Activated CD8-positive, alpha-beta memory T cell treated with anti-CD3 and anti-CD28 coated beads, Interleukin-2, amount 50 U/mL, for 24 hours (primary cell): Measurements from ENCODE around the gene YDJC.
"Not testable (repeated sequence)": the region's sequence is repeated elsewhere in the genome, so short reads cannot be mapped to it uniquely, and the experiment has no call there.

Experiments
- DNase-seq: peaks from one replicate; pipeline ENCODE4 v3.0.0-alpha.2; 2020; ENCODE audit errors: extremely low read depth

YDJC gene

GRCh38 chr22:21632237-21632895 lies 2.5 kb upstream of the YDJC start, which contains the start of gene CCDC116:
TSS of gene CCDC116 (plus strand) at chr22:21632760. CDS start at chr22:21633182, 422 bp downstream.
- no peak for DNase-seq

DNA sequence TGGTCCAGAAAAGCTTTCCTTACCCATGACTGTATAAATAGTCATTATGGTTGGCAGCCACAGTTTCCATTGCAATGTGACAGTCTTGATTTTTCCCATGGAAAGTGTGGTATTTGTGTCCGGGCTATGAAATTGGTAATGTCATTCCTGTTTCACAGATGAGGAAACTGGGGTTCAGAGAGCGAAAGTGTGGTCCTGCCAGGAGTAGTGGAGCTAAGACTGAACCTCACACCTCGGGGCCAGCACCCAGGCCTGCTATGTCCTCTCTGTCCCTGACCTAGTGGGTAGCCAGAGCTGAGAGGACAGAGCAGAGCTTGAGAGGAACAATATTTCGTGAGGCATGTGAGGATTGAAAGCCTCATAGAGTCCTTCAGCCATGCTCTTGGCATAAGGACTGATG lies 1.2 kb upstream of the YDJC start:
- DNase-seq, result no peak

DNA sequence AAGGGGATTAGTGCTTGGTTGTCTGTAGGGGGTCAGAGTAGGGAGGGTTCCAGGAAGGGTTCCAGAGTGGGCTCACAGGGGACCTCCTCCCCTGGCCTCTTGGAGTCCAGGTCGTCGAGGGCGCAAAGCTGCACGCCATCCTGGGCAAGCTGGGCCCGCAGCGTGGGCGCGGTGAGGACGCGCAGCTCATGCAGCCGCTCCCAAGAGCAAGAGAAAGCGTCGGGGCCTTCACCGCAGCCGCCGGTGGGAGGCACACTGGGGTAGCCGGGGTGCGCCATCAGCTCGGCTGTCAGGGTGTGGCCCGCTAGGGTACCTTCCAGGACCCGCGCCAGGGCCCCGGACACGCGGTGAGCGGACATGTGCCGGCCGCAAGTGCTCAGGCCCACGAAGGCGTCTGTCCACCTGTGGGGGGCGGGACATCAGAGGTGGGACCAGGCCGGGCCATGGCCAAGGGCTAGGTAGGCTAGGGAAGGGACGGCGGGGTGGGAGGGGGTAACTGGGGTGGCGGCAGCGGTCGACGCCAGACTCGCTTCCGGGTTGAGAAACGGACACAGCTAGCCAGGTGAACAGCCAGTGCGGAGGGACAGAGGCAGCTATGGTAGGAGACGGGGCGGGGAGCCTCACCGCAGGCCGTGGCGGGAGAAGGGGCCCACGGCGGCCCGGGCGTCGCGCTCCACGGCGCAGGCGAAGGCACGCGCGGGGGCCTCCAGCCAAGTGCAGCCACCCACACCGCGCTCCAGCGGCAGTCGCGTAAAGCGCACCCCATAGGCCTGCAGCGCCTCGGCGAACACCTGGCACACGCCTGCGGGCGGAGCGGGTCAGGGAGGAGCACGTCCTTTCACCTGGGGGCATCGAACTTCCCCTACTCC lies 1.2 kb downstream of the YDJC start:
- no peak for DNase-seq

GRCh38 chr22:21626735-21627469 lies 2.9 kb downstream of the YDJC start:
- no peak for DNase-seq

DNA sequence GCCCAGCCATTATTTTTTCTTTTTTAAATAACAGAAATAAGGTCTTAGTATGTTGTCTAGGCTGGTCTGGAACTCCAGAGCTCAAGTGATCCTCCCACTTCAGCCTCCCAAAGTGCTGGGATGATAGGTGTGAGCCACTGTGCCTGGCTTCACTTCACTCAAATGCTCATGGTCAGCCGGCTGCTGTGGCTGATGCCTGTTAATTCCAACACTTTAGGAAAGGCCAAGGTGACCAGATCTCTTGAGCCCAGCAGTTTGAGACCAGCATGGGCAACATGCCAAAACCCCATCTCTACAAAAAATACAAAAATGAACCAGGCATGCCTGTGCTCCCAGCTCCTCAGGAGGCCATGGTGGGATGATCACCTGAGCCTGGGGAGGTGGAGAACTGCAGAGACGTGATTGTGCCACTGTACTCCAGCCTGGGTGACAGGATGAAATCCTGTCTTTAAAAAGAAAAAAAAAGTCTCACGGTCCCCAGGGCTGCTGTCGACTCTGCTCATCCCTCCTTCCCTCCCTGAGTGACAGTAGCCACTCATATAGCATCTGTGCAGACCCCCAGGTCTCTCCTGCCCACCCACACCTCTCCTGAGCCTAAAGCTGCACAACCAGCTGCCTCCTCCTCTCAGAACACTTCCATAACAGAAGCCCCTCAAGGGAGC lies 3.6 kb downstream of the YDJC start:
- no peak for DNase-seq

DNA sequence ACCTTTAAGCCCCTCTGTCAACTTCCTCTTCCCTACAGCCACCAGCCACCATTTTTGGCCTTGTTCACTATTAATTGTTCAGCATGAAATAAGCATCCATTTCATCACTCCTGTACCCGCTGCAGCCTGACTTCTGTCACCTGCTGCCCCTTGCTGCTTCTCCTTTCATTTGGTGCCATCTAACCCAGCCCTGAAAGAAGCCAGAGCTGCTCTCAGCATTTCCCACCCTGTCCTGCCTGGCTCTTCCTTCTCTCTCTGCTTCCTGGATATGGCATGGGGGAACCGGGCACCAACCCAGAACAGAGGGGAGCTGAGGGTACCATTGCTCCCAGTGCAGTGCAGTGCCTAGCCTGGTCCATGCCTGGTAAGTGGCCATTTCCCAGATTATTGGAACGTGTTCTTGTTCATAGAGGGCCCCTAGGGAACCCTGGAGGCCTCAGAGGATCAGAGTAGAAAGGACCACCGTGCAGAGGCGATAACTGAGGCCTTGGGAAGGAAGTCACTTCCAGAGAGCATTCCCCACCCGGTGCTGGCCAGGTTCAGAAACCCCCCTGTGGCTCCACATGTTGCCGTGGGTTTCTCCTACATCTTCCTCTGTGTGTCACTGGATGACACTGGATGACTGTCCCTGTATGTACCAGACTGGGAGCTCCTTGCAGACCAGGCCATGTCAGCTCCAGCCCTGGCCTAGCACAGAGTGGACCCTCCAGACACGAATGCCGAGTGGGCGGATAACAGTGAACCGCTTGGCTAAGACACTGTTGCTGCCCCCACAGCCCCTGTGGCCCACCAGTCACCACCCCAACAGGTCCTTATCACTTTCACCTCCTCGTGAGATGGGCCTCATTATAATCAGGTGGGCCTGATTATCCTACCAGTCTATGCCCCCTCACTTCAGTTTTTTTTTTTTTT lies 4.7 kb downstream of the YDJC start:
- DNase-seq, result no peak

- no peak for DNase-seq
Observed at GRCh38 chr22:21624120-21624879, 5.5 kb downstream of the YDJC start.

DNA sequence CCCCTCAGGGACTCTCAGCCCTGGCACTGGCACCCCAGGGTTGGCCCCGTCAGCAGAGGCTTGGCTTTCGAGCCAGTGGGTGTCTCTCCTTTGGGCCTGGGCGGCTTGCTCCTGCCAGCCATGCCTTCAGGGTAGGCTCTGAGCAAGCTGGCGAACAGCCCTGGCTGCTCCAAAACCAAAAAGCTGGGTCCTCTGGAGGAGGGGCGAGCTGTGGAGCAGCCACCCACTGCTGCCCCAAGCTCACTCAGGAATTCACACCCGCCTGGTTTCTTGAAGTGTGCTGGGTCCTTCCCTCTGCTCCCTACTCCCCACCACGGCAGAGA lies 6.2 kb downstream of the YDJC start:
- DNase-seq, result no peak

DNA sequence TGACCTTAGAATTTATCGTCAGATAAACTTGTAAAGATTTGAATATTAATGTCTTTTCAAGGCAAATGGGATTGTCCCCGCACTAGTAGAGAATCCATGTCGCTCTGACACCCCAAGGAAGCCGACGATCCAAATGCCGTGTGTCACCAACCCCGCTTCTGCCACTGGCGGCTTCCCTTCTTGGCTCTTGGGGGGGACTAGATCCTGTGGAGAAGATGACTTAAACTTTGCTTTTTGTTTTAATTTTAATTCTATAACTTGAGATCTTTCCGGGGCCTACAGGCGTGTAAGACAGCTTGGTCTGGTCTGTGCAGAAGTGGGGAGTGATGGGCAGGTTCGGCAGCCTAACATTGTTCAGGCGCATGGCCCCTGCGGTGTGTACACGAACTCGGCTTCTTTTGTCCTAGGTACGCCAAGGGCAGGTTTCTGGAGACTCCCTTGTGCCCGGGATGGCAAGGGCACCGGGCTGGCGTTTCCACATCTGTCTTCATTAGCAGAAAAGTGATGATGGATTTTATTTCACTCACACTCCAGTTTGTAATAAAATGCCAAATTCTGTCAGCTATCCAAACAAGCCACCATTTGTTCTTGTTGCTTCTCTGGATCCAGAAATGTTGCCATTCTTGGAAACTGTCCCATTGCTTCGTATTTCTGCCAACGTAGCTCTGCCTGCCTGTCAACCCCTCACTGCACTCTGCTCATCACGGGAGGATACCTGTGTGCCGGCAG lies 6.7 kb downstream of the YDJC start:
- DNase-seq, result no peak

DNA sequence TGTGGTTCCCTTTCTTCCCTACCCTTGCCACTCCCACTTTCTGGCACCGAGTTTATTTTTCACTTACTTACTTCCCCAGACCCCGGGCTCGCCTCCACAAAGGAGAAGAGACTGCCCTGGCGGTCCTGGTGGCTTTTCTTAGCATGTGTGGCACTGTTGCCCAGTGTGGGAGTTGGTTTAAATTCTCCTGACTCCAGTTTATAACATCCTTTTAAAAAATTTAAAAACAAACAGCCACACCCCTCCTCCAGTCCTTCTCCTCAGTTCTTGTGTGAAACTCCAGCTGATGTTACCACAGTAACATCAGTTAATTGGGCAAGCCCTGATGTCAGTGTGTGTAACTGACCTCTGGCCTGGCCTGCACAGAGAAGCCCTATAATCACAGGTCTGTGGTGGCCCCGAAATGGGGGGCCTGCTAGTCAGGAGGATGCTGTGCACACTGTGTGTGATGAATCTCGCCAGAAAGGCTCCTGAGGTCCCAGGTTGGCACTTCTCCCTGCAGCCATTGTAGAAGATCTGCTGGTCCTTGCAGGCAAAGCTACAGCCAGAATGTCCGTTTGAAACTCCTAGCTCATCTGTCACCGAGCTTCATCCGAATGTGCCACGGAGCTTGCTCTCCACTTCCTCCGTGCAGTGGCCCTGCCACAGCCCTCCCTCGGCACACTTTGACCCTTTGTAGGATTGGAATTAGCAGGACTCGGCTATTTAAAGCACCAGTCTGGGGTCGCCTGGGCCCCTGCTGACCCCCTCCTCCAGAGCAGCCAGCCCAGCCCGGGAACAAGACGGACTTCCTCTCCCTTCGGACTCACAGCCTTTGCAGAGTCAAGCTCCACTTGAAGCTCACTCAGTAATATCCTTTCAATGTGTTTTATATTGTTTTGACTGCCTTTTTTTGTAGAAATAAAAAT lies 7.6 kb downstream of the YDJC start:
- DNase-seq, result no peak

GRCh38 chr22:21621025-21621424 lies 8.8 kb downstream of the YDJC start:
- no peak for DNase-seq

GRCh38 chr22:21617337-21617736 lies 12.5 kb downstream of the YDJC start:
- DNase-seq, result not testable (repeated sequence)

DNA sequence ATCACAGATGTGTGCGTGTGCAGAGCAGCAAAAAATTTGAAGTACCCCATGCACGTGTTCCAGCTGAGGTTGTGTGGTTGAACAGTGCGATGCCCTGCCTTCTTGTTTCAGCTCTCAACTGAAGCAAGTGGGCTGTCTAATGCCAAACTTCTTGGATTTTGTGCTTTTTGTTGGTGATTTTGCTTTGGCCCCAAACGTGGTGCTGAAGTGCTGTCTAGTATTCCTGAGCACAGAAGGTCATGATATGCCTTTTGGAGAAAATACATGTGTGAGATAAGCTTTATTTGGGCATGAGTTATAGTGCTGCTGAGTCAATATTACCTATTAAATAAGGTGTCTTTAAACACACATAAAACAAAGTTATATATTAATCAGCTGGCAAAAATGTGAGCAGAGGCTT lies 14.1 kb downstream of the YDJC start:
- no peak for DNase-seq

- DNase-seq, result no peak
Observed at GRCh38 chr22:21613553-21614233, 16.1 kb downstream of the YDJC start.

GRCh38 chr22:21612858-21613257 lies 17.0 kb downstream of the YDJC start:
- DNase-seq, result no peak

DNA sequence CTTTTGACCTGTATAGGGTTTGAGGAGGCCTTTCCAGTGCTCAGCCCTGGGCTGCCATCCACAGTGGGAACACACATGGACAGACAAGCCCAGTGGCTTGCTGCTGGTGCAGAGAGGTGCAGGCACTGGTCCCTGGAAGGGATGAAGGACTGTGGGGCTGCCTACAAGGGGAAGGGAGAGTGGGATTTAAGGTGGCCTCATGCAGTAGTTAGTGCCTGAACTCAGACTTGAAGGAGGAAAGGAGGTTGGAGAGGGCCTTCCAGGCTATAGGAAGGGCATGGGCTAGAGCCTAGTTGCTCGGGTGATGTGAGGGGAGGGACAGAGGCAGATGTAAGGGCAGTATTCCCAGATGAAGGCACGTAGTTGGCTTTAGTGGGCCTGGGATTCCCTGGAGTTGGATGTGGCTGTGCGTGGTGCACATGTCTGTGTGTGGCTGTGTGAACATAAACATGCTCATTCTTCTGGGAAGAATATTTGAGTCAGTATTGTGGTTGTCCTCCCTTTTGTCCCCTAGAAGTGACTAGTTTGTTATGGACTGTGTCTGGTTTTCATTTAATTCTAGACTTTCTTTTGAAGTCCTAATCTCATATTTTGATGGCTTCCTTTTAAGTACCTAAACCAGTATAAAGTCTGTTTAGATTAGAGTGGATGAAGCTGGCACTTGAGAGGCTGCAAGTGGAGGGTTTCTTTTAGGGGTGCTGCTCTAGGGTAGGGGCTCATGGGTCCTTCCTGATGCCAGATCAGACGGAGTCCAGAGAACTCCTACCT lies 18.4 kb downstream of the YDJC start:
- no peak for DNase-seq

DNA sequence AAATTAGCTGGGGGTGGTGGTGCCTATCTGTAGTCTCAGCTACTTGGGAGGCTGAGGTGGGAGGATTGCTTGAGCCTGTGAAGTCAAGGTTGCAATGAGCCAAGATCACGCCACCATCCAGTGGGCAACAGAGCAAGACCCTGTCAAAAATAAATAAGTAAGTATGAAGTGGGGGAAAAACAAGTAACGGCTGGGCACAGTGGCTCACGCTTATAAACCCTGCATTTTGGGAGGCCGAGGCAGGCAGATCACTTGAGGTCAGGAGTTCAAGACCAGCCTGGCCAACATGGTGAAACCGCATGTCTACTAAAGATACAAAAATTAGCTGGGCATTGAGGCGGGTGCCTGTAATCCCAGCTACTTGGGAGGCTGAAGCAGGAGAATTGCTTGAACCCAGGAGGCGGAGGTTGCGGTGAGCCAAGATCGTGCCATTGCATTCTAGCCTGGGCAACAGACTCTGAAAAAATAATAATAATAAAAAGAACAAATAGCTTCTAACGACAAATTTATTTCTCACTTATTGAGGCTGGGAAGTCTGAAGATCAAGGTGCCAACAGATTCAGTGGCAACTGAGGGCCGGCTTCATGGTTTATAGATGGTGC lies 20.2 kb downstream of the YDJC start:
- DNase-seq, result not testable (repeated sequence)
